Gastrocnemius medialis (tissue), 4 donors: Measurements from ENCODE around the gene P4HTM.

Experiments used
- CTCF ChIP-seq, 5 experiments: fragments of 450-650 bp in 3 of 5; fragments of 200-600 bp in 2 of 5; sonication (generic) in 2 of 5; IDR thresholded peaks in 4 of 5; conservative IDR thresholded peaks in 1 of 5; 1 replicate in 4 of 5; 2 replicates in 1 of 5; pipeline ENCODE4 v1.5.1; 2016 to 2019; ENCODE audit warnings: antibody characterized with exemption in 5 of 5, mild to moderate bottlenecking in 3 of 5, moderate library complexity in 3 of 5
- POLR2A ChIP-seq, 2 donors: fragments of 450-650 bp; IDR thresholded peaks; one replicate each; pipeline ENCODE4 v1.6.1; 2017; ENCODE audit warnings: antibody characterized with exemption in 2 of 2, mild to moderate bottlenecking in 2 of 2, moderate library complexity in 2 of 2

- no peak for TF ChIP-seq CTCF (IDR thresholded peaks at IDR 0.05 in 4 of 5, conservative IDR thresholded peaks at IDR 0.05 in 1 of 5)
- no peak for TF ChIP-seq POLR2A (IDR thresholded peaks at IDR 0.05)
Observed at GRCh38 chr3:49015765-49016164, 25.7 kb downstream of the P4HTM start.
